Transverse colon (tissue), 4 donors: Measurements from ENCODE around the gene RAB11FIP3. TPM values are rescaled to one million over a fixed set of nuclear protein-coding genes. Genes with fewer than 3 reads are reported as not detected.

Experiments
- DNase-seq: peaks from one replicate; pipeline ENCODE4 v3.0.0-alpha.2; 2019
- H3K27ac ChIP-seq, 4 donors: fragments of 200-600 bp; sonication (generic); 2 replicates each; pipeline ENCODE4 v1.5.1; 2016 to 2018; ENCODE audit warnings: inconsistent platforms in 4 of 4
- H3K27me3 ChIP-seq: fragments of 200-600 bp; sonication (generic); 2 replicates; pipeline ENCODE4 v1.5.1; 2017; ENCODE audit warnings: inconsistent platforms
- H3K36me3 ChIP-seq, 4 donors: fragments of 200-600 bp; sonication (generic); 2 replicates each; pipeline ENCODE4 v1.5.1; 2017 to 2019; ENCODE audit warnings: inconsistent platforms in 4 of 4
- H3K4me1 ChIP-seq, 4 donors: fragments of 200-600 bp; sonication (generic); 2 replicates each; pipeline ENCODE4 v1.5.1; 2017 to 2020; ENCODE audit warnings: inconsistent platforms in 4 of 4
- H3K4me3 ChIP-seq, 4 donors: fragments of 200-600 bp; sonication (generic); 1 replicate in 1 of 4; 2 replicates in 3 of 4; pipeline versions ENCODE4 v1.5.1 to v1.6.1; 2017 to 2019; ENCODE audit warnings: inconsistent platforms in 4 of 4
- H3K9me3 ChIP-seq, 2 donors: fragments of 200-600 bp; sonication (generic); 2 replicates each; pipeline ENCODE4 v1.5.1; 2017 to 2019; ENCODE audit warnings: inconsistent platforms in 2 of 2
- EP300 ChIP-seq: sonication (generic); formaldehyde crosslinking; IDR thresholded peaks from one replicate; pipeline ENCODE4 v1.6.1; 2017; ENCODE audit warnings: antibody characterized with exemption, low read depth
- POLR2A ChIP-seq: fragments of 450-650 bp; IDR thresholded peaks from one replicate; pipeline ENCODE4 v1.6.1; 2016; ENCODE audit warnings: antibody characterized with exemption, mild to moderate bottlenecking, moderate library complexity
- POLR2AphosphoS5 ChIP-seq, 3 donors: sonication (generic); formaldehyde crosslinking; IDR thresholded peaks; one replicate each; pipeline ENCODE4 v1.6.1; 2016; ENCODE audit warnings: antibody characterized with exemption in 3 of 3
- WGBS, 2 donors: methylation state at CpG; one replicate each; pipeline ENCODE4 v1.1.5; 2018; ENCODE audit warnings: low coverage in 1 of 2; 5-methylcytosine and 5-hydroxymethylcytosine counted together
- in situ Hi-C, 4 donors: fragments of 200-750 bp; cut with MboI; loops; one replicate each; pipeline versions ENCODE4 v1.15.0 to v1.15.1; 2017; ENCODE audit warnings: low sequenced_read_pairs in 3 of 4, low pct_ligation_motif_present in 1 of 4, low pct_unique_long_range_greater_than_20kb in 1 of 4
- intact Hi-C: fragments of 100-400 bp; cut with DNase I; formaldehyde crosslinking; loops from one replicate; pipeline ENCODE4 v1.15.1; 2023; ENCODE audit warnings: low total_unique reads
- total RNA-seq, 4 donors: library from RNA; depleted of rRNA; stranded (reverse); fragments of >200 nt; gene quantifications; one replicate each; pipeline ENCODE4 v1.1.0, GENCODE V29; 2016
- TF ChIP-seq, protein P1 (sequence below), 5 experiments: fragments of 200-600 bp in 3 of 5; fragments of 450-650 bp in 2 of 5; sonication (generic) in 3 of 5; IDR thresholded peaks; 1 replicate in 2 of 5; 2 replicates in 3 of 5; pipeline ENCODE4 v1.5.1; 2016 to 2017; ENCODE audit warnings: antibody characterized with exemption in 5 of 5, inconsistent platforms in 3 of 5, mild to moderate bottlenecking in 2 of 5, moderate library complexity in 1 of 5

The RAB11FIP3 gene
- total RNA-seq, 4 donors from 2014 or later, result 21.6 to 56.5 (median 42.2) TPM

DNA sequence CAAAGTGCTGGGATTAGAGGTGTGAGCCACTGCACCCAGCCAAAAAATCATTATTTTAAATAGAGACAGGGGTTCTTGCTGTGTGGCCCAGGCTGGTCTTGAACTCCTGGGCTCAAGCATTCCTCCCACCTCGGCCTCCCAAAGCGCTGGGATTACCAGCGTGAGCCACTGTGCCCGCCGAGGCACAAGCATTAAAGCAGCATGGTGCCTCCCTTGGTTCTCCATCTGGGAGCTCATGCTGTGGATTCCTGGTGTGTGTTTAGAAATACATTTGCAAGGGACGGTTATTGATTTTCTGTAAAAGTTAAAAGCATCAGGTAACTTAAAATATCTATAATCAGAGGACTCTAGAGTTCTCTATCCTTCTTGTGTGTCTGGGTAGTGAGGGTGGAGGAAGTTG lies 87.4 kb downstream of the RAB11FIP3 start:
- intact Hi-C loops (no loop called here), in situ Hi-C loops (loop anchor here in 1 of 4 donors (25.0 kb wide), 1 partner anchor 99 kb away; no protein-coding TSS in a partner anchor)
- no peaks in the 10 kb centered on the region for H3K27me3 ChIP-seq
- H3K36me3 ChIP-seq, result peaks cover 0 to 4% (median 0%) of the 10 kb centered on the region in 4 donors
- TF ChIP-seq POLR2A, result no peak
- TF ChIP-seq, protein P1, sequence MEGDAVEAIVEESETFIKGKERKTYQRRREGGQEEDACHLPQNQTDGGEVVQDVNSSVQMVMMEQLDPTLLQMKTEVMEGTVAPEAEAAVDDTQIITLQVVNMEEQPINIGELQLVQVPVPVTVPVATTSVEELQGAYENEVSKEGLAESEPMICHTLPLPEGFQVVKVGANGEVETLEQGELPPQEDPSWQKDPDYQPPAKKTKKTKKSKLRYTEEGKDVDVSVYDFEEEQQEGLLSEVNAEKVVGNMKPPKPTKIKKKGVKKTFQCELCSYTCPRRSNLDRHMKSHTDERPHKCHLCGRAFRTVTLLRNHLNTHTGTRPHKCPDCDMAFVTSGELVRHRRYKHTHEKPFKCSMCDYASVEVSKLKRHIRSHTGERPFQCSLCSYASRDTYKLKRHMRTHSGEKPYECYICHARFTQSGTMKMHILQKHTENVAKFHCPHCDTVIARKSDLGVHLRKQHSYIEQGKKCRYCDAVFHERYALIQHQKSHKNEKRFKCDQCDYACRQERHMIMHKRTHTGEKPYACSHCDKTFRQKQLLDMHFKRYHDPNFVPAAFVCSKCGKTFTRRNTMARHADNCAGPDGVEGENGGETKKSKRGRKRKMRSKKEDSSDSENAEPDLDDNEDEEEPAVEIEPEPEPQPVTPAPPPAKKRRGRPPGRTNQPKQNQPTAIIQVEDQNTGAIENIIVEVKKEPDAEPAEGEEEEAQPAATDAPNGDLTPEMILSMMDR (IDR thresholded peaks at IDR 0.05), result no peak
- TF ChIP-seq POLR2AphosphoS5 (IDR thresholded peaks at IDR 0.05), result no peak
- no peak for TF ChIP-seq EP300
- H3K27ac ChIP-seq, result no peak overlapping the region
- no peak overlapping the region for H3K4me3 ChIP-seq
- whole genome bisulfite sequencing, 2 donors, result 89 to 95% methylated on average over 4 to 6 of the region's 6 CpGs
- no peak for DNase-seq
- no peaks in the 10 kb centered on the region for H3K9me3 ChIP-seq
- peaks cover 0 to 10% (median 0%) of the 10 kb centered on the region in 4 donors for H3K4me1 ChIP-seq

DNA sequence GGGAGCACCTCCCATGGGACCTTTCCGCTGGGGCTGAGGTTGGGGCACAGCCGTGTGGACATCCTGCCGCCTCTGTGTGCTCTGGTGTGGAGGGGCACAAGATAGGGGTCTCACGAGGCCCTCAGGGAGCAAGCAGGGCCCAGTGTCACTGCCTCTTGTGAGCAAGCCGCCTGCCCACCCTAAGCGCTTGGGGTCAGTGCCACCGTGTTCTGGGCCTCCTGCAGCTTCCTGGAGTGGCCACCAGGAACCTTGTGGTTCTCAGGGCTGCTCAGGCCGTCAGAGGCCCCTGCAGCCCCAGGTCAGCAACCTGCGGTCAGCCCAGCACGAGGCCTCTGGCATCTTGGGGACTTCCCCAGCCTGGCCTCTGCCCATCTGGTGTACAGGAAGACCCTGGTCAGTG lies 88.5 kb downstream of the RAB11FIP3 start:
- Histone ChIP-seq H3K4me3 (no peak overlapping the region), H3K4me1 (peaks cover 0 to 5% (median 0%) of the 10 kb centered on the region in 4 donors), H3K9me3 (no peaks in the 10 kb centered on the region), H3K27ac (no peak overlapping the region), H3K36me3 (peaks cover 0 to 4% (median 0%) of the 10 kb centered on the region in 4 donors), H3K27me3 (no peaks in the 10 kb centered on the region)
- no peak for TF ChIP-seq POLR2AphosphoS5 (IDR thresholded peaks at IDR 0.05)
- TF ChIP-seq EP300, result no peak
- no peak for TF ChIP-seq POLR2A
- TF ChIP-seq, protein P1 (IDR thresholded peaks at IDR 0.05), result no peak
- 91% methylated on average over 9 of the region's 10 CpGs; no CpG with 5 or more reads in 1 of the 2 donors for WGBS, 2 donors
- intact Hi-C loops (no loop called here), in situ Hi-C loops (loop anchor here in 1 of 4 donors (25.0 kb wide), 1 partner anchor 98 kb away; no protein-coding TSS in a partner anchor)
- no peak for DNase-seq

DNA sequence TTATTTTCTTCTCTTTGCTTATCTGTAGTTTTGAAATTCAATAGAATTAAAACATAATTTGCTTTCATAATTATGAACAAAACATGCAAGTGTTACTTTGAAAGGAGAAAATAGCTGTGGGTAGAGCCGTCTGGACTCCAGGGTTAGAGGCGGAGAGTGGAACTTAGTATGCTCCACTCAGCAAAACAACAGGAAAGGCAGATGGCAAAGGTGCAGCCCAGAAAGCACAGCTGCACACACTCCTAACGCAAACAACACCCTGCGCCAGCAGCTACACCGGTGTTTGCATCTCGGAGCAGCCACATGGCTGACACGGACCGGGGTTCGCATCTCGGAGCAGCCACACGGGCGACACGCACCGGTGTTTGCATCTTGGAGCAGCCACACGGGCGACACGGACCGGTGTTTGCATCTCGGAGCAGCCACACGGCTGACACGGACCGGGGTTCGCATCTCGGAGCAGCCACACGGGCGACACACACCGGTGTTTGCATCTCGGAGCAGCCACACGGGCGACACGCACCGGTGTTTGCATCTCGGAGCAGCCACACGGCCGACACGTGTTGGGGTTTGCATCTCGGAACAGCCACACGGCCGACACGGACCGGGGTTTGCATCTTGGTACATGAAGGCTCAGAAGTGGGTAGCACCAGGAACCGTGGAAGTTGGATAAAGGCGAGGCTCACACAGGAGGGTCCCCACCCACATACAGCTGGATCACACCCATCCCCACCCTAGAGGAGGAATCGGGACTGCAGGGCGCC lies 89.9 kb downstream of the RAB11FIP3 start:
- no peaks in the 10 kb centered on the region for H3K27me3 ChIP-seq
- in situ Hi-C loops, result loop anchor here in 1 of 4 donors (25.0 kb wide), 1 partner anchor 97 kb away; no protein-coding TSS in a partner anchor
- intact Hi-C loops, result no loop called here
- H3K4me3 ChIP-seq, result no peak overlapping the region
- no peak for DNase-seq
- no peak for TF ChIP-seq POLR2AphosphoS5 (IDR thresholded peaks at IDR 0.05)
- TF ChIP-seq POLR2A, result no peak
- TF ChIP-seq, protein P1 (IDR thresholded peaks at IDR 0.05), result no peak
- no peak for TF ChIP-seq EP300
- no peak overlapping the region for H3K27ac ChIP-seq
- no peaks in the 10 kb centered on the region for H3K4me1 ChIP-seq
- H3K9me3 ChIP-seq, result no peaks in the 10 kb centered on the region
- peaks cover 0 to 4% (median 0%) of the 10 kb centered on the region in 4 donors for H3K36me3 ChIP-seq
- 92% methylated on average over 44 of the region's 45 CpGs; no CpG with 5 or more reads in 1 of the 2 donors for WGBS, 2 donors

DNA sequence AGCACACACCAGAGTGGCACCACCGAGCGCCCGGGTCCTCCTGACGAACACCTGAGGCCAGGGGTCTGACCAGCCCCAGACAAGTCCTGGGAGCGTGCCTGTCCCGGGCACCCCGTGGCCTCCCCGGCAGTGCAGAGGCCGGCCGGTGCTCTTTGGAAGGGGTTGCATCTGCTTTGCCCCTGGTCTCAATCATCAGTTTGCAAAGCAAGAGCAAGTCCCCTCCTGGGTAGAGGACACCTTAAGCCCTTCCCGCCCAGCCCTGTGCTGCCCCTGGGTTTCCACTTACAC lies 90.4 kb downstream of the RAB11FIP3 start:
- 99% methylated on average over 11 of the region's 11 CpGs; no CpG with 5 or more reads in 1 of the 2 donors for WGBS, 2 donors
- DNase-seq, result no peak
- in situ Hi-C loops, result loop anchor here in 1 of 4 donors (25.0 kb wide), 1 partner anchor 96 kb away; no protein-coding TSS in a partner anchor
- Histone ChIP-seq H3K9me3 (no peaks in the 10 kb centered on the region), H3K4me3 (no peak overlapping the region), H3K27ac (no peak overlapping the region), H3K4me1 (no peaks in the 10 kb centered on the region), H3K36me3 (peaks cover 0 to 4% (median 0%) of the 10 kb centered on the region in 4 donors), H3K27me3 (no peaks in the 10 kb centered on the region)
- intact Hi-C loops, result no loop called here
- TF ChIP-seq POLR2A, result no peak
- TF ChIP-seq, protein P1 (IDR thresholded peaks at IDR 0.05), result no peak
- TF ChIP-seq EP300, result no peak
- no peak for TF ChIP-seq POLR2AphosphoS5 (IDR thresholded peaks at IDR 0.05)
